ENCODE results near the gene PDE4A.

DNA sequence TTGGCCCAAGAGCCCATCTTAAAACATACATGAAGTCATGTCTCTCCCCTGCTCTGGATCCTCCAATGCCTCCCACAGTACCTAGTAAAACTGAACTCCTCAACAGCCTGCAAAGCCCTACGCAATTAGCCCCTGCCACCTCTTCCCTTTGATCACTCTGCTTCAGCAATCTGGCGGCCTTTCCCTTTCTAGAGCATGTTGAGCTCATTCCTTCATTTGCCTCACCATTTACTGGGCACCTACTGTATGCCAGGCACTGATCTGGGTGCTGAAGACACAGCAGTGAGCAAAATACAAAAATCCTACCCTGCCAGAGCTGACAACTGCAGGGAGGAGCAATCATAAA is 79.9 kb downstream of the PDE4A start:
- TF ChIP-seq POLR2A (IDR thresholded peaks at IDR 0.05; ENCODE audit: low read length) (no peak), GATA1 (IDR thresholded peaks at IDR 0.05; ENCODE audit: low read depth, low read length) (no peak)
